ENCODE data around the gene GPHN.
"Not testable (repeated sequence)": the region's sequence is repeated elsewhere in the genome, so short reads cannot be mapped to it uniquely, and the experiment has no call there.

The GPHN gene

GRCh38 chr14:66503532-66503931, 4.4 kb upstream of the GPHN start:
- no peak for DNase-seq

- no peak for DNase-seq
Measured at GRCh38 chr14:66507181-66507721, 696 bp upstream of the GPHN start.

- no peak for DNase-seq
Measured at GRCh38 chr14:66508547-66508845, 549 bp downstream of the GPHN start.

GRCh38 chr14:66508846-66509621, 1.1 kb downstream of the GPHN start:
- peak; percentile 57 for DNase-seq

- no peak for DNase-seq
Measured at GRCh38 chr14:66509874-66510273, 1.9 kb downstream of the GPHN start.

- no peak for DNase-seq
Measured at GRCh38 chr14:66511849-66512248, 3.9 kb downstream of the GPHN start.

GRCh38 chr14:66514213-66514612, 6.3 kb downstream of the GPHN start:
- DNase-seq, result no peak

DNA sequence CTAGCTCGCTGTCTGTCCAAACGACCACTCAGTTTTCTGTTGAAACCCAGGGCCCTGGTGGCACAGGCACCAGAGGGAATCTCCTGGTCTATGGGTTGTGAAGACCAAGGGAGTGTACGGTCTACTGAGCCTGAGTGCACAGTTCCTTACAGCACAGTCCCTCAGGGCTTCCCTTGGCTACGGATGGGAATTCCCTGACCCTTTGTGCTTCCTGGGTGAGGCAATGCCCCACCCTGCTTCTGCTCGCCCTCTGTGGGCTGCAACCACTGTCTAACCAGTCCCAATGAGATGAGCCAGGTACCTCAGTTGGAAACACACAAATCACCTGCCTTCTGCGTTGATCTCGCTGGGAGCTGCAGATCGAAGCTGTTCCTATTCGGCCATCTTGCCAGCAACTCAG, 22.6 kb downstream of the GPHN start:
- no peak for DNase-seq

GRCh38 chr14:66539034-66539433, 31.1 kb downstream of the GPHN start:
- no peak for DNase-seq

GRCh38 chr14:66540038-66540437, 32.1 kb downstream of the GPHN start:
- no peak for DNase-seq

- no peak for DNase-seq
Measured at GRCh38 chr14:66541627-66542026, 33.7 kb downstream of the GPHN start.

DNA sequence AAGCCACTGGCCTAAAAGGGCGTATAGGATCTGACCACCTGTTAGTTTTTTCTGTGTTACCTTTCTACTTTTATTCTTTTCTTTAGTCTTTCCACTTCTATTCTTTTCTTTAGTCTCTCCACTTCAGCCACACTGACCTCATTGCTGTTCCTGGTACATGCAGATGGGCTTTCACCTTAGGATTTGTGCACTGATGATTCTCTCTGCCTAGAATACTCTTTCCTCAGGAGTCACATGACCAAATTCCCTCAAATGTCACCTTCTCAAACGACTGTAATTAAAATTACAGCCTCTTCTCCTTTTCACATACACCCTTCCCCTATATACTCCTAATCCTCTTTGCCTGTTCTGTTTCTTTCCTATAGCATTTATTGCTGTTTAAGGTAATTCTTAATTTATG, 36.0 kb downstream of the GPHN start:
- DNase-seq, result no peak

GRCh38 chr14:66545191-66545590, 37.2 kb downstream of the GPHN start:
- not testable (repeated sequence) for DNase-seq

- not testable (repeated sequence) for DNase-seq
Measured at GRCh38 chr14:66545751-66546150, 37.8 kb downstream of the GPHN start.

GRCh38 chr14:66563731-66564130, 55.8 kb downstream of the GPHN start:
- no peak for DNase-seq

GRCh38 chr14:66568220-66568619, 60.3 kb downstream of the GPHN start:
- no peak for DNase-seq

- no peak for DNase-seq
Measured at GRCh38 chr14:66572826-66573225, 64.9 kb downstream of the GPHN start.

- DNase-seq, result no peak
Measured at GRCh38 chr14:66575014-66575413, 67.1 kb downstream of the GPHN start.

GRCh38 chr14:66575939-66576338, 68.0 kb downstream of the GPHN start:
- no peak for DNase-seq

GRCh38 chr14:66587753-66588152, 79.8 kb downstream of the GPHN start:
- not testable (repeated sequence) for DNase-seq

DNA sequence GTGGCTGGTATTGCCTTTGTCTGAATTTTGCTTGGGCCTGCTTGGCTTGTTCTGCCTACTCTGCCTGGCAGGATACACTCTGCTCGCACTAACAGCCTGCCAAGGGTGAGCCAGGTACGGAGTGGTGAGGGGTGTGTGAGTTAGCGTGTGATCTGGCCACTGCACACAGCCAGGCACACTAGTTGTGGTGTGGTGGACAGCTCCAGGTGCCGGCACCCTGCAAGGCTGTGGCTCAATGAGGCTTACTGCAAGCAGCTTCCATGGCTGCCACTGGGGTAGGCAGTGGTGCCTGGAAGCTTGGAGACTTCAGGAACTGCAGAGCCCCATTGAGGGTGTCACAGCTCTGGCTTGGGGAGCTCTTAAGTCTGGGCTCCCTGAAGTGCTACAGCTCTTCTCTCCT, 87.4 kb downstream of the GPHN start:
- no peak for DNase-seq

DNA sequence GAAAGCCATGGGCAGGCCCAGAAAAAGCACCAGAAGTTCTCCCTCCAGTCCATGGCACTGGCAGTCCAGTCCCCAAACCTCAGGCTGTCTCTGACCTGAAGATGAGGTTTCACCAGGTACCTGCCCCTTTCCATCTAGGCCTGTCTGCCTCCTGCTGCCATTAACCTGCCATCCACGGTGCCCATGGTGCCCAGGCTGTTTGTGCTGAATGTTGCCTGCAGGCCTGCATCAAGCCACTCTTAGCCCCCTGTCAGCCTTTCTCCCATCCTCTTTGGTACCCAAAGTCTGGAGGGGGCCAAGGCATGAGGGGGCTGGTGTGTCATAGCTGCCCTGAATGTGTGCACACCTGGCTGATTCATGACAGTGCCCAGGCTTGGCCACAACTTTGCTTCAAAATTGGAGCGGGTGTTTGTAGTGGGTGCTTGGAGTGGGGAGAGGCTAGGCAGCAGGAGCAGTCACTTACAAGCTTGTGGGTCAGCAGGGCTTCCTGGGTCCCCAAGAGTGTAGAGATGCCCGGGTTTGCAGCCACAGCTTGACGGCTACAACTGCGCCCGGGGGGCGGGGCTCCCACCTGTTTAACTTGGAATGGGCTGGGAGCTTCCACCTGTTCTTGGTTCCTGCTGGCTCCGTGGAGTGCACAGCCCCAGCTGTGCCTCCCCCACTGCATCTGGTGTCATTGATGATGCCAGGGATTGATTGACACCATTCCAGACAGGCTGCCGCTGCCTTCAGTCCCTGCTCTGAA, 88.5 kb downstream of the GPHN start:
- no peak for DNase-seq

GRCh38 chr14:66600416-66600815, 92.5 kb downstream of the GPHN start:
- DNase-seq, result no peak

GRCh38 chr14:66601932-66602578, 94.1 kb downstream of the GPHN start:
- DNase-seq, result no peak

Measured in stimulated activated CD4-positive, alpha-beta T cell treated with anti-CD3 and anti-CD28 coated beads, Interleukin-4, amount 100 ng/mL, for 1 hour (primary cell).